ENCODE results near the gene TEAD2.

DNA sequence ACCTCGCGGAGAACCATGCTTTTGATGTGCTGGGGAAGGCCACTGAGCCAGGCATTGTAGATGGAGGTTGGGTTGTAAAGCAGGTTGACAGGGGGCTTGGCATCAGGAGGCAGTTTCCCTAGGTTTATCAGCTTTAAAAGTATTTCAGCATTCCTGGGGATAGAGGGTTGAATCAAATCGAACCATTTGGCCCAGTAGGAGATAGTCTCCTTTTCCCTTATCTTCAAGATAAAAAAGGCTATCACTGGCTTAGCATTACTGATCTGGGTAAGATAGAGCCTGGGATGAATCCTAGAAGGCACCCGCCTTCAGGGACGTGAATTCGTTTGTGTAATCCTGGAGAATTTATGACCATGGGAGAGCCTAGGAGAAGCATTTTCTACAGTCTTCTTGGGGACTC lies 67.8 kb downstream of the TEAD2 start:
- TF ChIP-seq, protein P1, sequence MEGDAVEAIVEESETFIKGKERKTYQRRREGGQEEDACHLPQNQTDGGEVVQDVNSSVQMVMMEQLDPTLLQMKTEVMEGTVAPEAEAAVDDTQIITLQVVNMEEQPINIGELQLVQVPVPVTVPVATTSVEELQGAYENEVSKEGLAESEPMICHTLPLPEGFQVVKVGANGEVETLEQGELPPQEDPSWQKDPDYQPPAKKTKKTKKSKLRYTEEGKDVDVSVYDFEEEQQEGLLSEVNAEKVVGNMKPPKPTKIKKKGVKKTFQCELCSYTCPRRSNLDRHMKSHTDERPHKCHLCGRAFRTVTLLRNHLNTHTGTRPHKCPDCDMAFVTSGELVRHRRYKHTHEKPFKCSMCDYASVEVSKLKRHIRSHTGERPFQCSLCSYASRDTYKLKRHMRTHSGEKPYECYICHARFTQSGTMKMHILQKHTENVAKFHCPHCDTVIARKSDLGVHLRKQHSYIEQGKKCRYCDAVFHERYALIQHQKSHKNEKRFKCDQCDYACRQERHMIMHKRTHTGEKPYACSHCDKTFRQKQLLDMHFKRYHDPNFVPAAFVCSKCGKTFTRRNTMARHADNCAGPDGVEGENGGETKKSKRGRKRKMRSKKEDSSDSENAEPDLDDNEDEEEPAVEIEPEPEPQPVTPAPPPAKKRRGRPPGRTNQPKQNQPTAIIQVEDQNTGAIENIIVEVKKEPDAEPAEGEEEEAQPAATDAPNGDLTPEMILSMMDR (IDR thresholded peaks at IDR 0.05; ENCODE audit: low read depth, low read length, poor library complexity, severe bottlenecking), result no peak
- no peak for TF ChIP-seq EZH2phosphoT487 (IDR thresholded peaks at IDR 0.05; ENCODE audit: borderline replicate concordance, low read length)

All from DOHH2 (cell line).